Measurements from ENCODE around the gene TSPAN13.
A peak's percentile ranks its signal among the peaks of the same experiment; 100 is the strongest.

DNA sequence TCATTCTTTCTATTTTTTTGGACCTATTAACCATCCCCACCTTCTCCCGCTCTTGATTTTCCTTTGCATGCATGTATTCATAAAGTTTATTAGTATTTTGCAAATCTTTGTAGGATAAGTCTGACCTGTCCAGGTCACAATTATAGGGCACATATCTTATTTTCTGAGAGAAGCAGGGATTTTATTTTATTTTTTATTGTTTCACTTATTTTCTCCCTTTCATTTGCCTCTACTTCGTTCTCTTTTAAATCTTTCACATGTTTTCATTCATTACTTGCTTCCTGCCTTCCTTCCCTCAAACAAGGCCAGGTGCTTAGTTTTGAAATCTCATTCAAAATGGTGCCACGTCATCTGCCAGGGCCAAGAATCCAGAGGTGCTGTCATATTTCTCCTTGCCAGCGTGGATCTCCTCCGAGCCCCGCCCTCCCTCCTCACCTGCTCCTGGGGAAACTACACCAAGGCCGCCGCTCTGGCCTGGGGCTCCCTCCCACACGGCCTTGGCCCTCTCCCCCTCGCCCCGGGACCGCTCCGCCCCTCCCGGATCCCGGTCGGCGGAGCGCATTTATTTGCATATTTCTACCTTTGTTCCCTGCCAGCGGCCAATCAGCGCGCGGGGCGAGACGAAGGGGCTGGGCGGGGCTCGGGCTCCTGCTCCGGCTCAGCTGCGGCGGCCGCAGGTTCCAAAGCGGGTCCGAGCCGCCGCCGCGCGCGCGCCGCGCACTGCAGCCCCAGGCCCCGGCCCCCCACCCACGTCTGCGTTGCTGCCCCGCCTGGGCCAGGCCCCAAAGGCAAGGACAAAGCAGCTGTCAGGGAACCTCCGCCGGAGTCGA lies at the start of gene TSPAN13:
- TF ChIP-seq, protein P1, sequence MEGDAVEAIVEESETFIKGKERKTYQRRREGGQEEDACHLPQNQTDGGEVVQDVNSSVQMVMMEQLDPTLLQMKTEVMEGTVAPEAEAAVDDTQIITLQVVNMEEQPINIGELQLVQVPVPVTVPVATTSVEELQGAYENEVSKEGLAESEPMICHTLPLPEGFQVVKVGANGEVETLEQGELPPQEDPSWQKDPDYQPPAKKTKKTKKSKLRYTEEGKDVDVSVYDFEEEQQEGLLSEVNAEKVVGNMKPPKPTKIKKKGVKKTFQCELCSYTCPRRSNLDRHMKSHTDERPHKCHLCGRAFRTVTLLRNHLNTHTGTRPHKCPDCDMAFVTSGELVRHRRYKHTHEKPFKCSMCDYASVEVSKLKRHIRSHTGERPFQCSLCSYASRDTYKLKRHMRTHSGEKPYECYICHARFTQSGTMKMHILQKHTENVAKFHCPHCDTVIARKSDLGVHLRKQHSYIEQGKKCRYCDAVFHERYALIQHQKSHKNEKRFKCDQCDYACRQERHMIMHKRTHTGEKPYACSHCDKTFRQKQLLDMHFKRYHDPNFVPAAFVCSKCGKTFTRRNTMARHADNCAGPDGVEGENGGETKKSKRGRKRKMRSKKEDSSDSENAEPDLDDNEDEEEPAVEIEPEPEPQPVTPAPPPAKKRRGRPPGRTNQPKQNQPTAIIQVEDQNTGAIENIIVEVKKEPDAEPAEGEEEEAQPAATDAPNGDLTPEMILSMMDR (IDR thresholded peaks at IDR 0.05 in 8 of 11, conservative IDR thresholded peaks at IDR 0.05 in 3 of 11): no peak
- TF ChIP-seq POLR2A (IDR thresholded peaks at IDR 0.05) (peak in 1 of 3 donors; percentile 29), POLR2AphosphoS5 (IDR thresholded peaks at IDR 0.05) (peak; percentile 39 to 71 (median 62))
